Smooth muscle cell (in vitro differentiated cells): ENCODE measurements around the gene STOML2. TPM values are rescaled to one million over a fixed set of nuclear protein-coding genes. Genes with fewer than 3 reads are reported as not detected.

ENCODE experiments used
- DNase-seq: peaks from one replicate; lab custom pipeline; 2025; ENCODE audit not compliant: unreplicated experiment; lab: John Stamatoyannopoulos, UW
- H2AFZ ChIP-seq: fragments of 200-600 bp; sonication (generic); 2 replicates; pipeline ENCODE4 v1.6.0; 2016; ENCODE audit warnings: antibody characterized with exemption, low read depth, mild to moderate bottlenecking
- H3F3A ChIP-seq: fragments of 200-600 bp; sonication (generic); 2 replicates; pipeline ENCODE4 v1.6.0; 2017; ENCODE audit warnings: antibody characterized with exemption, low read depth
- H3K27ac ChIP-seq: fragments of 200-600 bp; sonication (generic); 2 replicates; pipeline ENCODE4 v1.5.1; 2016; ENCODE audit warnings: low read depth, mild to moderate bottlenecking
- H3K27me3 ChIP-seq: fragments of 200-600 bp; sonication (generic); 2 replicates; pipeline ENCODE4 v1.6.1; 2016; ENCODE audit warnings: low read depth, mild to moderate bottlenecking
- H3K36me3 ChIP-seq: fragments of 200-600 bp; sonication (generic); 2 replicates; pipeline ENCODE4 v1.5.1; 2016; ENCODE audit warnings: low read depth
- H3K4me1 ChIP-seq: fragments of 200-600 bp; sonication (generic); 2 replicates; pipeline ENCODE4 v1.5.1; 2016; ENCODE audit warnings: low read depth
- H3K4me2 ChIP-seq: fragments of 200-600 bp; sonication (generic); 2 replicates; pipeline ENCODE4 v1.6.0; 2016; ENCODE audit warnings: mild to moderate bottlenecking
- H3K4me3 ChIP-seq: fragments of 200-600 bp; sonication (generic); 2 replicates; pipeline ENCODE4 v1.5.1; 2016; ENCODE audit warnings: mild to moderate bottlenecking
- H3K79me2 ChIP-seq: fragments of 200-600 bp; sonication (generic); 2 replicates; pipeline ENCODE4 v1.6.0; 2016; ENCODE audit warnings: low read depth, mild to moderate bottlenecking
- H3K9ac ChIP-seq: fragments of 200-600 bp; sonication (generic); 2 replicates; pipeline ENCODE4 v1.6.0; 2016; ENCODE audit warnings: low read depth
- H3K9me3 ChIP-seq: fragments of 200-600 bp; sonication (generic); replicated peaks from 2 replicates; pipeline ENCODE4 v1.5.1; 2016; ENCODE audit warnings: low read depth
- H4K20me1 ChIP-seq: fragments of 200-600 bp; sonication (generic); 2 replicates; pipeline ENCODE4 v1.6.0; 2016; ENCODE audit warnings: low read depth
- WGBS: methylation state at CpG from one replicate; pipeline ENCODE4 v1.1.7; 2016; ENCODE audit warnings: low lambda C conversion rate; 5-methylcytosine and 5-hydroxymethylcytosine counted together
- polyA plus RNA-seq: library from polyadenylated mRNA; unstranded; fragments of >200 nt; fragmentation: Nextera tagmentation; extraction: Ambion mirVana; gene quantifications from 2 replicates; pipeline ENCODE4 v1.2.1, GENCODE V29; 2016
- total RNA-seq: library from RNA; depleted of rRNA; stranded (reverse); fragments of >200 nt; gene quantifications from 2 replicates; pipeline ENCODE4 v1.2.3, GENCODE V29; 2014
- TF ChIP-seq, protein P1 (sequence below): fragments of 200-600 bp; sonication (generic); IDR thresholded peaks from 2 replicates; pipeline ENCODE4 v1.5.1; 2017; ENCODE audit warnings: borderline replicate concordance, mild to moderate bottlenecking, antibody characterized with exemption; ENCODE audit not compliant: insufficient read depth, poor library complexity, severe bottlenecking

Gene STOML2
- total and polyA plus RNA-seq, 2 experiments from 2014 or later: 70.8 to 125 TPM

DNA sequence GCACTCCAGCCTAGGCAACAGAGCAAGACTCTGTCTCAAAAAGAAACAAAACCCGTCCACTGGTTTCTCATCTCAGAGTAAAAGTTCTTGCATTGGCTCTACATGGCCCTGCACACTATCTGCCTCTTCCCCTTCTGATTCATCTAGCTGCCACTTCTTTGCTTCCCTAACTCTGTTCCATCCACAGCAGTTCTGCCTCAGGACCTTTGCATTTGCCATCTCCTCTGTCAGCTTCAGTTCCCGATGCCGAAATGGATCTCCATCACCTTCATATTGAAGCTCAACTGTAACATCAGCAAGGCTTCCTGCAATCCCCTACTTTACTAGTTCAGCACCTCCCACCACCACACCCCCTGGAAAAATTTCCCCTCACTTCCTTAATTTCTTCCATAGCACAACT, 5.4 kb downstream of the STOML2 start:
- 97% methylated on average over 3 of the region's 3 CpGs for WGBS
- DNase-seq: no peak

DNA sequence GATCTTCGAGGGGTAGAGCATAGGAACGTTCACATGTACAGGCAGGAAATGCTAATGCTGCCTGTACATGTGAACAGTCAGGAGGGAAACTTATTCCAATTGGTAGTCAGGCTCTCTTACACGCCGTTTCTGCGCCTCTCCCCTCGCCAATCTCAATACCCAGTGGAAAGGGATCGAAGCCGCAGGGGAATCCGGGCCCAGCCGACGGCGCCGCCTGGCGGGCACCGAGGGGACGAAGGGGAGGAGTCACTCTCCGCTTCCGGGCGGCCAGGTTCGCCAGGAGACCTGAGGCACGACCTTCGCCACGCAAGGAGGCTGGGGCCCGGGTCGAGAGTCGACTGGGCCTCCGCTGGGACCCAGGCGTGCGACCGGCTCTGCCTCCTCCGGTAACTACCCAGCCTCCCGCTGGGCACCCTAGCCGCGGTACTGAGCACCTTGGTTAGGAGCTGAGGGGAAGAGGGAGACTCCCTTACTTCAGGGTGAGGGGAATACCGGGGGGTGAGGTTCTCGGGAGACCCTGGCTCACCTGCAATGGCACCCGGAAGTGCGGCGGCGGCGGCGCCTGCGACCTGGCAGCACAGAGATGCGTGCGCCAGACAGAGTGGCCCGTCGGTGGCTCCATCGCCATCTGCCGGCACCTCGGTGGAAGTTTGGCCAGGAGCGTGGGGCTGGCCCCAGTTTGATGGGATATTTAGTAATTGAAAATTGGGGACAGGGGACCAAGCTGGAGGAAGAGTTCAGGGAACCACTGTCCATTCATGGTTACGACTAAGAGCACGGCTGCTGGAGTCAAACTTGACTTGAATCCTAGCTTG, 6.7 kb downstream of the STOML2 start, which contains the start of gene PIGO:
Gene PIGO, minus strand, starts transcription at position 557 of the 815 bp plus-strand sequence. CDS start 1,026 bp downstream, outside the sequence.
- Histone ChIP-seq H3K9me3 (no peaks in the 10 kb centered on the region), H4K20me1 (no peaks in the 10 kb centered on the region), H3K27me3 (no peaks in the 10 kb centered on the region), H3K4me1 (peaks cover 5% of the 10 kb centered on the region), H3K79me2 (no peaks in the 10 kb centered on the region), H3K4me2 (peak within 1 kb of the TSS; percentile 98), H3K4me3 (peak within 1 kb of the TSS; percentile 96), H3K9ac (peak within 1 kb of the TSS; percentile 99), H3K36me3 (no peaks in the 10 kb centered on the region), H3K27ac (peak within 1 kb of the TSS; percentile 97), H2AFZ (peak within 1 kb of the TSS; percentile 96), H3F3A (no peaks in the 10 kb centered on the region)
- DNase-seq: peak; percentile 54
- WGBS: 2% methylated on average over 53 of the region's 53 CpGs
- TF ChIP-seq, protein P1, sequence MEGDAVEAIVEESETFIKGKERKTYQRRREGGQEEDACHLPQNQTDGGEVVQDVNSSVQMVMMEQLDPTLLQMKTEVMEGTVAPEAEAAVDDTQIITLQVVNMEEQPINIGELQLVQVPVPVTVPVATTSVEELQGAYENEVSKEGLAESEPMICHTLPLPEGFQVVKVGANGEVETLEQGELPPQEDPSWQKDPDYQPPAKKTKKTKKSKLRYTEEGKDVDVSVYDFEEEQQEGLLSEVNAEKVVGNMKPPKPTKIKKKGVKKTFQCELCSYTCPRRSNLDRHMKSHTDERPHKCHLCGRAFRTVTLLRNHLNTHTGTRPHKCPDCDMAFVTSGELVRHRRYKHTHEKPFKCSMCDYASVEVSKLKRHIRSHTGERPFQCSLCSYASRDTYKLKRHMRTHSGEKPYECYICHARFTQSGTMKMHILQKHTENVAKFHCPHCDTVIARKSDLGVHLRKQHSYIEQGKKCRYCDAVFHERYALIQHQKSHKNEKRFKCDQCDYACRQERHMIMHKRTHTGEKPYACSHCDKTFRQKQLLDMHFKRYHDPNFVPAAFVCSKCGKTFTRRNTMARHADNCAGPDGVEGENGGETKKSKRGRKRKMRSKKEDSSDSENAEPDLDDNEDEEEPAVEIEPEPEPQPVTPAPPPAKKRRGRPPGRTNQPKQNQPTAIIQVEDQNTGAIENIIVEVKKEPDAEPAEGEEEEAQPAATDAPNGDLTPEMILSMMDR: peak; percentile 75

More for the DNA sequence above, 5.4 kb downstream of the STOML2 start:
- H3K9me3 ChIP-seq: no peaks in the 10 kb centered on the region
- H3K4me3 ChIP-seq: no peak overlapping the region
- no peaks in the 10 kb centered on the region for H3K27me3 ChIP-seq
- H3F3A ChIP-seq: no peaks in the 10 kb centered on the region
- H4K20me1 ChIP-seq: no peaks in the 10 kb centered on the region
- no peak overlapping the region for H2AFZ ChIP-seq
- no peaks in the 10 kb centered on the region for H3K36me3 ChIP-seq
- H3K9ac ChIP-seq: no peak overlapping the region
- peaks cover 11% of the 10 kb centered on the region for H3K79me2 ChIP-seq
- H3K4me2 ChIP-seq: no peak overlapping the region
- peaks cover 10% of the 10 kb centered on the region for H3K4me1 ChIP-seq
- TF ChIP-seq, protein P1: no peak
- no peak overlapping the region for H3K27ac ChIP-seq

DNA sequence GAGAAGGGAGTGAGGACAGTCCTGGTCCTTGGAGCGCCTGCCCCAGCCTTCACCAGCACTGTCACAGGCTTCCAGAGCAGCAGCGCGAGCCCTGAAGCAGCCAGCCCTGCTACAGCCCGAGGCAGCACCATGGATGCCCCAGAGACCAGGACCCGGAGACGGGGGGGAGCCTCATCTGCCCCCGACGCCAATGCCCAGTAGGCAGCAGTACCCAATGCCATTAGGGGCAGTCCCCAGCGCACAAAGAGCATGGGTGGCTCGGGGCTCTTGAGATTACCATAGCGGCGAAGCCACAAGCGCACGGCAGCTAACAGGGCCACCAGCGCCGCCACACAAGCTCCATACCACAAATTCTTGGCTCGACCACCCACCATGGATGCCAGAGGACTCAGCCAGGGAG, 11.4 kb downstream of the STOML2 start:
- Histone ChIP-seq H3K4me3 (no peak overlapping the region), H3K27me3 (no peaks in the 10 kb centered on the region), H3K9me3 (no peaks in the 10 kb centered on the region), H3K9ac (no peak overlapping the region), H3K4me2 (no peak overlapping the region), H3K27ac (no peak overlapping the region), H2AFZ (no peak overlapping the region), H3F3A (no peaks in the 10 kb centered on the region), H3K79me2 (no peaks in the 10 kb centered on the region), H3K36me3 (peaks cover 3% of the 10 kb centered on the region), H3K4me1 (peaks cover 5% of the 10 kb centered on the region), H4K20me1 (no peaks in the 10 kb centered on the region)
- 98% methylated on average over 17 of the region's 17 CpGs for WGBS
- no peak for DNase-seq
- TF ChIP-seq, protein P1: no peak
